K562 treated with DMSO at 1 percent for 48 hours (cell line): Measurements from ENCODE around the gene KLHL18. TPM values are rescaled to one million over a fixed set of nuclear protein-coding genes. Genes with fewer than 3 reads are reported as not detected.

Experiments
- total RNA-seq: library from RNA; unstranded; fragments of 300-600 nt; gene quantifications from 2 replicates; pipeline ENCODE4 v1.2.3, GENCODE V29; 2022; ENCODE audit warnings: low replicate concordance; ENCODE audit errors: extremely low read depth

KLHL18 gene
- not detected in 2 replicates for total RNA-seq

DNA sequence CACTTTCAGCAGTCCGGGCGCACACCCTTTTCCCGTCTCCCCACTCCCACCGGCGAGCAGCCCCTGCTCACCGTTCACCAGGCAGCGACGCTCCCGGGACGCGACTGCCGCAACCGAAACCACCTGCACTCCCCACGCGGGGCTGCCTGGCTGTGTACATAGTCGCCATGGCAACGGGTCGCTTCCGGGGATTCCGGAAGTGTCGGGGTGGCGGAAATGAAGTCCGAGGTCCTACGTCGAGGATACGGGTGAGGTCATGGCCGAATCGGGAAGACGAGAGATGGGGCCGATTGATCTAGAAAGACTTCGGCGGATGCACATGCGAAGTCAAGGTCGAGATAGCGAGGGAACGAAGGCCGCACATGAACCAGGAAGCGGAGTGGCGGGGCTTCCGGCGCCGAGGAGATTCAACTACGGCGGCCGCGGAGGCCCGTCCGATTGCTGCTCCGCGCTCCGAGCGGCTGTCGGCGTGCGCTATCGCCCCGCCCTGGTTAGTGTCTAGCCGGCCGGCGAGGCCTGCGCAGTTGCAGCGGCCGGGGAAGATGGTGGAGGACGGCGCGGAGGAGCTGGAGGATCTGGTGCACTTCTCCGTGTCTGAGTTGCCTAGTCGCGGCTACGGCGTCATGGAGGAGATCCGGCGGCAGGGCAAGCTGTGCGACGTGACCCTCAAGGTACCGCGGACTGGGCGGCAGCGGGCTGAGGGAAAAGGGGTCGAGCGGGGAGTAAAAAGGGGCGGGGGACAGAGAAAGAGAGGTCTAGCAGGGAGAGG, at the start of gene KLHL18, which contains the start of gene KIF9:
Gene KLHL18 (plus strand): TSS at position 521 of the 769 bp plus-strand sequence. CDS start 22 bp downstream, at position 543.
Gene KIF9 (minus strand): TSS at position 376 of the 769 bp plus-strand sequence. CDS start 5,425 bp downstream, outside the sequence.

GRCh38 chr3:47380601-47381316, 98.0 kb downstream of the KLHL18 start, which contains the start of gene PTPN23:
TSS of gene PTPN23 (plus strand) at chr3:47381021. CDS start at chr3:47381097, 76 bp downstream.

Other genes starting within 250 kb of the KLHL18 start
- 216 TPM in 1 of 2 replicates, not detected in the other for gene SETD2, start 118.8 kb upstream of the KLHL18 start, total RNA-seq
- gene KIF9, start 145 bp upstream of the KLHL18 start, total RNA-seq, result not detected in 2 replicates
- not detected in 2 replicates for gene PTPN23, start 98.1 kb downstream of the KLHL18 start, total RNA-seq
- not detected in 2 replicates for gene SCAP, start 193.0 kb downstream of the KLHL18 start, total RNA-seq
- gene ELP6, start 230.8 kb downstream of the KLHL18 start, total RNA-seq, result not detected in 2 replicates